GM19240 (cell line): ENCODE measurements around the gene TMEM30B.
"Not testable (repeated sequence)": the region's sequence is repeated elsewhere in the genome, so short reads cannot be mapped to it uniquely, and the experiment has no call there.

Experiments used
- DNase-seq: peaks from one replicate; pipeline ENCODE4 v3.0.0; 2011; ENCODE audit warnings: low spot score; ENCODE audit not compliant: insufficient read length

Gene TMEM30B, protein sequence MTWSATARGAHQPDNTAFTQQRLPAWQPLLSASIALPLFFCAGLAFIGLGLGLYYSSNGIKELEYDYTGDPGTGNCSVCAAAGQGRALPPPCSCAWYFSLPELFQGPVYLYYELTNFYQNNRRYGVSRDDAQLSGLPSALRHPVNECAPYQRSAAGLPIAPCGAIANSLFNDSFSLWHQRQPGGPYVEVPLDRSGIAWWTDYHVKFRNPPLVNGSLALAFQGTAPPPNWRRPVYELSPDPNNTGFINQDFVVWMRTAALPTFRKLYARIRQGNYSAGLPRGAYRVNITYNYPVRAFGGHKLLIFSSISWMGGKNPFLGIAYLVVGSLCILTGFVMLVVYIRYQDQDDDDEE

DNA sequence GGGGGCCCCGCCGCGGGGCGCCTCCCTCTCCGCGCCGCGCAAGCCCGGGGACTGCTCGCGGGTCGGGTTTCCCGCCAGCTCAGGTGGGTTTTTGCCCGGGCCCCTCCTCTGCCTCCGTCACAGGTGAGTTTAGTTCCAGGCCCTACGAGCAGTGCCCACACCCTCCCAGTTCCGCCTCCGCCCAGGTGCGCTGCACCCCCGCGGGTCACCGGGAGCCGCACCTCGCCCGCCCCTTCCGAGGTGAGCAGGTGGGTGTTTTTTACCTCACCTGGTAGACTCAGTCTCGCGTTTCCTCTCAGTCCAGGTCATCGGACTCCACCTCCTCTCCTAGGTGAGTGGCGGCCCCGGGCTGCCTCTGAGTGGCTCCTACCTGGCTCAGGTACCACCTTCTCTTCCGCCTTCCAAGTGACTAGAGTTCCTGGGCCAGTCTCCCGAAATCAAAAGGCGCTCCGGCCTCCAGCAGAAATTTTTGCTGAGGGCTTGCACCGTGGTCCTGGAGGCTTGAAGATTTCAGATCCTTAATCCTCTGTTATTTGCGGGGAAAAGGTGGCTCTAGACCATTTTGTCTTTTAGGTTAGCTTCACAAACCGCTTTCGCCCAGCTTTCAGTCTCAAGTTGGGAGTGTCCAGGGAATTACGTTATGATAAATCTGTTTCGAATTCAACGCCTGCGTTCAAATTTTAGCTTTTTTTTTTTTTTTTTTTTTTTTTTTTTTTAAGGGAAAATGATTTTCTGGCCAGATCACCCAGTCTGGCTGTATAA is at the start of gene TMEM30B:
Gene TMEM30B (minus strand): TSS at position 153 of the 762 bp plus-strand sequence. CDS start 191 bp downstream, outside the sequence.
- no peak for DNase-seq

DNA sequence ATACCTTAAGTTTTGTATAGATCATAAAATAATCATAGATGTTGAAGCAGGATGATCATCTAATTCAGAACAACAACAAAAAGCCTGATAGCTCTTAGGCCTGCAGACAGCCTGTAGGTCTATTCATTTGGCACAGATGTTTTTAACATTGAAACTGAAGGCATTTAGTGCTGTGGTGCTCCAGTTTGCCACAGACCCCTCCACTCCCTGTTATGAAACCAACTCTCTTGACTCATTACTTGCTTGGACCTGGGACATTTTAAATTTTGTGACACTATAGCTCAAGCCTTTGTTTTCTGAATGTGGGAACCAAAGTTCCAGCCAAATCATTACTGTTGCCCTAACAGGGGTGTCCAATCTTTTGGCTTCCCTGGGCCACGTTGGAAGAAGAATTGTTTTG is 49.4 kb upstream of the TMEM30B start:
- DNase-seq, result no peak

DNA sequence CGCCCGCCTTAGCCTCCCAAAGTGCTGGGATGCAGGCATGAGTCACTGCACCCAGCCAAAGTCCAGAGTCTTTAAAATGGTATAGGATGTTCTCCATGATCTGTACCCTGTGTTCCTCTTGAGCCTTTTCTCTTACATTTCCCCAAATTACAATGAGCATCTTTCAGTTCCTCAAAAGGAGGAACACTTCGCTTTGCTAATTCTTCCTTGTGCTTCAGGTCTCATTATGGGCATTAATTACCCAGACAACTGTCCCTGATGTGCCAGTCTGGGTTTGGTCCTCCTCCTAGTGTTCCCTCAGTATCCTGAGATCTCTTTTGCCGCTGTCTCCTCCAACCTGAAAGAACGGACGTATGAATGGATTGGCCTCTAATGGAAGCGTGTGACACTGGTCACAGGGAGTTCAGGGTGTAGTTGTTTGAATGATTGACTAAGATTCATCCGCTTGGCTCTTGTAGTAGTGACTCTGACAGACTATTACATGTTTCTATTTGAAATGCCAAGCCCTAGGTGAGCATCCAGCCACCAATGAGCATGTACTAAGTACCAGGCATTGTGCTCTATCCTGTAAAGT is 48.4 kb upstream of the TMEM30B start:
- no peak for DNase-seq

DNA sequence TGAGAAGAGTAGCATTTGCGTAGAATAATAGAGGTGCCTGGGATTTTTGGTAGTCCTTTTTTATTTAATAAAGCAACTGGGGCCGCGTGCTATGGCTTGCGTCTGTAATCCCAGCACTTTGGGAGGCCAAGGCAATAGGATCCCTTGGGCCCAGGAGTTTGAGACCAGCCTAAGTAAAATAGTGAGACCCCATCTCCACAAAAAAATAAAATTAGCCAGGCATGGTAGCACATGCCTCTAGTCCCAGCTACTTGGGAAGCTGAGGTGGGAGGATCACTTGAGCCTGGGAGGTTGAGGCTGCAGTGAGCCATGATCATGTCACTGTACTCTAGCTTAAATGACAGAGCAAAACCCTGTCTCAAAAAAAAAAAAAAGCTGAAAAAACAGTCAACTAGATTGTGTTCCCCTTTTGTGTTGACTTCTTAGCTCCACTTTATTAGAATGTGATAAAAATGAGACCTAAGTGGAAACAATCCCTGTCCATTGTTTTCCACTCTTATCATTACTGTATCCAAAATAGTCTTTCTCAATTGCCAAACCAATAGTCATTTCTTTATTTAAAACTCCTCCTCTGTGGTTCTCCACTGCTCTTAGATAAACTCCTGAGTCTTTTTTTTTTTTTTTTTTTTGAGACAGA is 47.6 kb upstream of the TMEM30B start:
- DNase-seq, result no peak

DNA sequence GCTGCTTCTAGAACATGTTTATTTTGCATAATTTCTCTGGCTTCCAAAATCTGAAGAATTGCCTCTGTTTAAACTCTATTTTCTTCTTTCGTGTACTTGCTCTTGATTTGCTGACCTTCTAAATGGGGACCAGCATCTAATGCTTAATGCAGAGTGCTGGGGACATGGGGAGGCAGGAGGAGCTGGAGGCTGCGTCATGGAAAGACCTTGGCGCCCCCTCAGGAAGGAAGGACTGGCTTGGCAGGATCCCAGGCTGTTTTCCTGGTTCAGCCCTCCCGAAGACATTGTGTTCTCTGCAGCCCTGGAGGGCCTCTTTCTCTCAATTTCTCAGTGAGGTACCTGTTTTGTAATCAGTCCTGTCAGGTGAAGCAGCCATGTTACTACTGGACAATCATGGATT is 45.7 kb upstream of the TMEM30B start:
- no peak for DNase-seq

DNA sequence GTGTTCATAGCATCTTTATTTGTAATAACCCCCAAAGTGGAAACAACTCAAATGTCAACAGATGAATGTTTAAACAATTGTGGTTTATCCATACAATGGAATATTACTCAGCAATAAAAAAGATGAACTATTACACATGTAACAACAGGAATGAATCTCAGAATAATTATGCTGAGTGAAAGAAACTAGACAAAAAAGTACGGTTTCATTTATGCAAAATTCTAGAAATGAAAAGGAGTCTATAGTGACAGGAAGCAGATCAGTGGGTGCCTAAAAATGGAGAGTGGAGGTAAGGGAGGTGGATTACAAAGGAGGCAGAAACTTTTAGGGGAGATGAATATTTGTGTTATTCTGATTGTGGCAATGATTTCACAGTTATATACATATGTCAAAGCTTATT is 45.0 kb upstream of the TMEM30B start:
- no peak for DNase-seq

DNA sequence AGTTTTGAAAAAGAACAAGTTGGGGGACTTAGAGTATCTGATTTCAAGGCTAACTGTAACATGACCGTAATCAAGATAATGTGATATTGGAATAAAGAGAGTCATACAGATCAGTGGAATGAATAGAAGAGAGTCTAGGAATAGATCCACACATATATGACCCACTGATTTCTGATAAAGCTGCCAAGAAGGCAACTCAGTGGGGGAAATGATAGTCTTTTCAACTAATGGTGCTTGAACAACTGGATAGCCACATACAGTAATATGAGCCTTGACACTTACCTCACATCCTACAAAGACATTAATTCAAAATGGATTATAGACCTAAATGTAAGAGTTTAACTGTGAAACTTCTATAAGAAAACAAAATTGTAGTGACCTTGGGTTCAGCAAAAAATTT is 44.0 kb upstream of the TMEM30B start:
- no peak for DNase-seq

DNA sequence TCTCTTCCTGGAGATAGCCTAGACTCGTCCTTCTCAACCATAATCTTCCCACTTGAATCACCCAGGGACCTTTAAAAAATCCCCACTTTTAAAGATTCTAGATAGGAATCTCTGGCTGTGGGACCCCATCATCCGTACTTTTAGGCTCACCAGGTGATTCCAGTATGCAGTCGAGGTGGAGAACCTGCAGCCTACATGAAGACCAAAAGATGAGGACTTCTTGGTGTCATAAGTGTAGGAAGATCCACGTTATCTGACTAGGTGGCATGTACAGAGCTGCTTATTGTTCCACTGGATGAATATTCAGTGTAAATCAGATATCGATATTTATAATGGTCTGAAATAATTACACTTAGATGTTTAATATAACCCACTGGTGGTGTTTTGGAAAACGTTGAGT is 42.8 kb upstream of the TMEM30B start:
- no peak for DNase-seq

DNA sequence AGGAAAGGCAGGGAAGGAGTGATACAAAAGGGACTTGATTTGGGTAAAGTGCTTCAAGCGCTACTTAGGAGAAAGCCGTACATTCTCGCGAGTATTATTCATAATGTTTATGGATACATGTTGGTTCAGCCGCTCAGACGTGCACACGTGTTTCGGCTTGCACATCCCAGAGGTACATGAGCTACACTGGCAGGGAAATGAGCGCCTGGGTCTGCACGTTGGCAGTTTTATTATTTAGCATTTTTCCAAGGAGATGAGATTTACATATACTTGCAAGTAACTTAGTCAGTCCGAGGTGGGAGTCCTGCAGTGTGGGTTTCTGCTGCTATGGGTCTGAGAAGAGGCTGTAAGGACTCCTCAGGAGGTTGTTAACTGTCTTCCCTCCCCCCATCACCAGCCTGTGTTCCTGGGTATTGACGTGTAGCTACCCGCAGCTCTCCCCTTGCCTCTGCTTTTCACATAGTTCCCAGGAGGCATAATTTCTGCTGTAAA is 41.7 kb upstream of the TMEM30B start:
- DNase-seq, result no peak

DNA sequence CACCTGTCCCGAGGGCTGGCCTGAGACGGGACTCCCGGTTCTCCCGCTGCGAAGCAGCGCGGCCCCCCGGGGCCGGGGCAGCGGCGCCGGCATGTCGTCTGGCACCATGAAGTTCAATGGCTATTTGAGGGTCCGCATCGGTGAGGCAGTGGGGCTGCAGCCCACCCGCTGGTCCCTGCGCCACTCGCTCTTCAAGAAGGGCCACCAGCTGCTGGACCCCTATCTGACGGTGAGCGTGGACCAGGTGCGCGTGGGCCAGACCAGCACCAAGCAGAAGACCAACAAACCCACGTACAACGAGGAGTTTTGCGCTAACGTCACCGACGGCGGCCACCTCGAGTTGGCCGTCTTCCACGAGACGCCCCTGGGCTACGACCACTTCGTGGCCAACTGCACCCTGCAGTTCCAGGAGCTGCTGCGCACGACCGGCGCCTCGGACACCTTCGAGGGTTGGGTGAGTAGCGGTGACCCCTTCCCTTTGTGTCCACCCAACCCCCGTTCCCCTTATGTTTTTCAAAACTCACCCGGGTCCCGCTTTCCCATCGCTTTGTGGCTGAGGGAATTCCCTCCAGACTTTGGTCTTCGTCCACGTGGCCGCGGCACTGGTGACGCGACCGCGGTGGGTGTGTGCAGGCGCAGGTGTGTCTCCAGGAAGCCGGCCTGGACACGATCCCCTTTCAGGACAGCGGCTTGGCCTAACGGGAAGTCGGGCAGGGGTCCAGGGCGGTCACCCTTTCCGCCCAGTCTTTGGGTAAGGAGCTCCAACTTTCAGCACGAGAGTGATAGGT is 41.1 kb upstream of the TMEM30B start:
- no peak for DNase-seq

DNA sequence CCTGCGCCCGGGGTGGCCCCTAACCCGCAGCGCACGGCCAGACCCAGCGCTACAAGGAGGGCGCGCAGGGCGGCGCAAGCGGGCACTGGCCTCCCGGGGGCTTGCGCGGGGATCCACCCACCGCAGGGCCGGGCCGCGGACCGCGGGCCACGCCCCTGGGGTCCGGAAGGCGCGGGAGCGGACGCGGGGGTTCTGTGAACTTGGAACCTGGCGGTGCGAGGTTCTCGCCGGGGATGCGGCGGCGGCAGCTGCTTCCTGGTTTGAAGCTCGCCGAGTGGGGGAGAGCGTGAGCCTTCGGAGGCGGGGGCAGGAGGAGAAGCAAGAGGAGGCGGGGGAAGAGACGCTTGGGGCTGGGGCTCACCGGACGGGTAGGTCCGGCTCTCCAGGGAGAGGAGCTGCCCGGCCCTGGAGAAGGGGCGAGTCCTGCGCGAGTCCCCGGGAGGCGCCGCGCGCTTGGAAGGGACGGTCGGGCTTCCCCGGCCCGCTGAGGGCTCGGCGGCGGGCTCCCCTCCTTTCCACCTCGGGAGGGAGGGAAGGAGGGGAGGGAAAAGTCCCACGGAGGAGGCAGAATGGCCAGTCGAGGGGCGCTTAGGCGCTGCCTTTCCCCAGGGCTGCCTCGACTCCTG is 40.4 kb upstream of the TMEM30B start, which contains the start of gene PRKCH:
Gene PRKCH (plus strand): TSS at position 195 of the 626 bp plus-strand sequence. CDS start 523 bp downstream, outside the sequence.
- peak; percentile 9 for DNase-seq

DNA sequence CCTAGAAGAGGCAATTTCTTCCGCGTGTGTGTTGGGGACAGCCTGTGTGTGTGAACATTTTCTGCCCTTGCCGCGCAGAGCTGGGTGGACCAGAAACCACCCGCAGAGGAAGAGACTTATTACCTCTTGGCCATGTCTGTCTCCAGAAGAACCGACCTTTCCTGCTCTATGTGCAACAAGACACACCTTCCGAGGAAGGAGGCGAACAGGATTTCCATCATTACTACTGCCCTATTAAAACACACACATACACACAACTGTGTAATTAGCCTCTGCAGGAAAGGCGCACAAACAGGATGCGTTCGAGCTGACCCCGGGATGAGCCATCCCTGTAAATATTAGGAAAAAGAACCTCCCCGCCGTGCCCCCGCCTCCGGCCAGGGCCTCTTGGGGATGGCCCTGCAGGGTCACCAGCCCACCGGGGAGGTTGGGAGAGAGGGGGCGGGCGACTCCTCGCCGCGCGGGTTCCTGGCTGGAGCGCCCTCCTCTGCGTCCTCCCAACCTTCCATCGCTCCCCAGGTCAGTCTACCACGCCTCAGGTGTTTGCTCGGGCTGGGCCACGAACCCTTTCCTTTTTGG is 39.8 kb upstream of the TMEM30B start:
- no peak for DNase-seq

DNA sequence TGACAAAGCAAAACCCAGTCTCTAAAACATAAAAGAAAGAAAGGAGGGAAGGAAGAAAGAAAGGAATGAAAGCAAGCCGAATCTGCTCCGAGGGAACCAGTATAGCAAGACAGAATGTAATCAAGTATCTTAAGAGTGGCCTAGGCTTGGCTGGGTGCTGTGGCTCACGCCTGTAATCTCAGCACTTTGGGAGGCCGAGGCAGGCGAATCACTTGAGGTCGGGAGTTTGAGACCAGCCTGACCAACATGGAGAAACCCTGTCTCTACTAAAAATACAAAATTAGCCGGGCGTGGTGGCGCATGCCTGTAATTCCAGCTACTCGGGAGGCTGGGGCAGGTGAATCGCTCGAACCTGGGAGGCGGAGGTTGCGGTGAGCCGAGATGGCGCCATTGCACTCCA is 39.0 kb upstream of the TMEM30B start:
- not testable (repeated sequence) for DNase-seq

DNA sequence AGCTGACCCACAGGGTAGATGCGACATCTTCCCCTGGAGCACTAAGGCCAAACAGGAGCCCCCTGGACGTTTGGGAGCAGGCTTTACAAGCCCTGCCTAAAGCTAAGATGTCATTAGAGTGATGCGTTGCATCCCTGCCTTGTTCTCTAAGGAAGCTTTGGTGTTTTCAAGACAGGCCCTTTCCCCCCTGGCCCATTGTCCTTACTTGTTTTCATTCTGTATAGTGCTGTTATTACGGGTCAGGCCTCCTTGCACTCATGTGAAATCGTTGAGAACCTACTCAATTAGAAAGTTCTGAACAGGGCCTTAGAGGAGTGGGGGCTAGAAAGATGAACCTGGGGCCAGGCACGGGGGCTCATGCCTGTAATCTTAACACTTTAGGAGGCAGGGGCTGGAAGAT is 38.6 kb upstream of the TMEM30B start:
- no peak for DNase-seq

DNA sequence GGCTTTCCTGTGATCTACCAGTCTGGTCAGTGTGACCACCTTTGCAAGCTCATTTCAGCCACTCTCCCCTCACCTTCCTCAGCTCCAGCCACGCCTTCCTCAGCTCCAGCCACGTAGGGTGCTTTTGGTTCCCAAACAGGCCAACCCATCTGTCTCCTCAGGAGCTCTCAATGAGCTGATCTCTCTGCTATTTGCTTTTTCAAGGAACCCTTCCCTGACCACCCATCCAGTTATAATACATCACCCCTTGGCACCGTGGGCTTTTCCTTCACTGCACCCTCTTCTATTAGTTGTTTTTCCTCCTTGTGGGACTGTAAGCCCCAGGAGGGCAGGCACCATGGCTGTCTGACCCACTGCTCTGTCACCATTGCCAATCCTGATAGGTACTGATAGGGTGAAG is 37.9 kb upstream of the TMEM30B start:
- DNase-seq, result no peak

DNA sequence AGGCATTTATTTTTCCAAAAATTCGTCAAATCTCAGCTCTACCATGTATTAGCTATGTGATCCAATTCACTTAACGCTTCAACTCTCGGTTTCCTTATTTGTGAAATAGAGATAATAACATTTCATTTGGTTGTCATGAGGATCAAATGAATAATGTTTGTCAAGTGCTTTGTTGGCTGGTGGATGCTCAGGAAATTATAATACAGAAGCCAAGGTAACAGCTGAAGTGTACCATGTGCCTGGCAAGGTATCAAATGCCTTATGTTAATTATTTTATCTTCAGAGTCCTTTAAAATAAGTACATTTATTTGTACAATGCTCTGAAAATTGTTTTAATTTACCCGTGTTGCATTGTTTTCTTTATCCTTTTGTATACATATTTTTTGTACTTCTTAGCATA is 34.2 kb upstream of the TMEM30B start:
- DNase-seq, result no peak

DNA sequence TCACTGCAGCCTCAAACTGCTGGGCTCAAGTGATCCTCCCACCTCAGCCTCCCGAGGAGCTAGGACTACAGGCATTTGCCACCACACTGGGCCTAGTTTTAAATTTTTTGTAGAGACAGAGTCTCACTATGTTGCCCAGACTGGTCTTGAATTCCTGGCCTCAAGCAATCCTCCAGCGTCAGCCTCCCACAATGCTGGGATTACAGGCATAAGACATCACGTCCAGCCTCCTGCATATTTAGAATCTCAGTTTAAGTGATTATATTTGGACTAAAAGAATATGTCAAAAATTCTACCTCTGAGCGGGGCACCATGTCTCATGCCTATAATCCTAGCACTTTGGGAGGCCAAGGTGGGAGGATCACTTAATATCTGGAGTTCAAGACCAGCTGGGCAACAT is 27.6 kb upstream of the TMEM30B start:
- not testable (repeated sequence) for DNase-seq

DNA sequence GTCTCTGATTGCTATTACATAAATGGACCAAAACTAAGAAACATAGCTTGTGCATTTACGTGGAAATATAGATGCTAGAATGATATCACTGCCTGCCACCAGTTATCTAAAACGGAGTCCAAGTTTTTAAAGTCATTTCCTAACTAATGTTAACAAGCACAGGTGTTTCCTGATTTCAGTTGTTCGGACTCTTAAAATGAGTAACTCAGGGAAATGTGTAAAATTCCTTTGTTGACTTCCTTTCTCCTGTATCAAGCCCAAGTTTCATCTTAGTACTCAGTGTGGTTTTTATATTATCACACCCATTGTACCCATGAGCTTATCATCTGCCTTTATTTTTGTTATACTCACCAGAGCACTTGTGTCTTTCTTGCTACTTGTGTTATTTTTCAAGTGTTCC is 27.1 kb upstream of the TMEM30B start:
- DNase-seq, result no peak

DNA sequence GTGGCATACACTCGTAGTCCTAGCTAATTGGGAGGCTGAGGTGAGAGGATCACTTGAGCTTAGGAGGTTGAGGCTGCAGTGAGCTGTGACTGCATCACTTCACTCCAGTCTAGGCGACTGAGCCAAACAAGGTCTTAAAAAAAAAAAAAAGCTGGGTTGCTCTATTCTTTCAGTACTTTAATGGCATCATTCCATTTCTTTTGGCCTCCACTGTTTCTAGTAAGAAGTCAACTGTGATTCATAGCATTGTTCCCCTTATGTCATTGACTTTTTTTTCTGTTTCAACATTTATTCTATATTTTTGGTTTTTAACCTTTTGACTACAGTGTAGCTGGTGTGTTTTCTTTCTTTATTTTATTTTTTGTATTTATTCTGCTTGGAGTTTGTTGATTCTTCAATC is 23.6 kb upstream of the TMEM30B start:
- no peak for DNase-seq

DNA sequence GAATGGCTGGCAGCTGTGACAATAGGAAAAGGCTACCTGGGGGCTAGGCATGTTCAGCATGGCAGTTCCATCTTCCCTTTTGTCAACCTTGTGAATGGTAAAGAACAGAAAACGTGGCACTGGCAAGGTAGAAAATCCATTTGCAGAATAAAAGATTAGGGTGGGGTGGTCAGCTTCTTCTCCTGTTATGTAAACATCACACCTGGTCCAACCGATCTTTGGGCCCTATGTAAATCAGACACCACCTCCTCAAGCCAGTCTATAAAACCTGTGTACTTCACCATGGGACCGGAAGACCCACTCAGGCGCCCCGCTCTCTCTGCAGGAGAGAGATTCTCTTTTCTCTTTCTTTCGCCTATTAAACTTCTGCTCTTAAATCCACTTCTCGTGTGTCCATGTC is 19.6 kb upstream of the TMEM30B start:
- DNase-seq, result no peak
